Stimulated activated CD8-positive, alpha-beta memory T cell treated with anti-CD3 and anti-CD28 coated beads, Interleukin-15, amount 100 ng/mL, for 24 hours (primary cell): Measurements from ENCODE around the gene P4HB.

Source experiments
- DNase-seq: peaks from one replicate; pipeline ENCODE4 v3.0.0-alpha.2; 2020; ENCODE audit warnings: low read depth

Gene P4HB

DNA sequence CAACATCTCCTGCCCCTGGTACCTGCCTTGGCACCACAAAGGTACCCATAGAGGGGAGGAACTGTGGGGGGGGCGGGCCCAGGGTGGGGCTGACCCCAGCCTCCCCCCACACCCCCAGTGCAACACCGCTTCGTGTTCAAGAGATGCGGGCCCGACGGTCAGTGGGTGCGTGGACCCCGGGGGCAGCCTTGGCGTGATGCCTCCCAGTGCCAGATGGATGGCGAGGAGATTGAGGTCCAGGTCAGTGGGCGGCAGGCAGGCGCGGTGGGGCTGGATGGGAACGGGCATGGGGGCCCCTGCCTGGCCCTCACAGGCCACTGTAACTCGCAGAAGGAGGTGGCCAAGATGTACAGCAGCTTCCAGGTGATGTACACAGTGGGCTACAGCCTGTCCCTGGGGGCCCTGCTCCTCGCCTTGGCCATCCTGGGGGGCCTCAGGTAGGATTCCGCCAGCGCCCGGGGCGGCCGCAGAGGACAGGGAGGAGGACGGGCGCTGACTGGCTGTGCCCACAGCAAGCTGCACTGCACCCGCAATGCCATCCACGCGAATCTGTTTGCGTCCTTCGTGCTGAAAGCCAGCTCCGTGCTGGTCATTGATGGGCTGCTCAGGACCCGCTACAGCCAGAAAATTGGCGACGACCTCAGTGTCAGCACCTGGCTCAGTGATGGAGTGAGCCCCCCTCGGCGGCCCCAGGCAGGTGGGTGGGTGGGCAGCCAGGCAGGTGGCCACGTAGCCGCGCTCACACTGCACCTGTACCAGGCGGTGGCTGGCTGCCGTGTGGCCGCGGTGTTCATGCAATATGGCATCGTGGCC lies 49.2 kb downstream of the P4HB start:
- no peak for DNase-seq

- no peak for DNase-seq
Observed at GRCh38 chr17:81810476-81810875, 49.9 kb downstream of the P4HB start.

- DNase-seq: no peak
Observed at GRCh38 chr17:81809556-81809998, 50.8 kb downstream of the P4HB start.

- DNase-seq: no peak
Observed at GRCh38 chr17:81808778-81809555, 51.4 kb downstream of the P4HB start.

- DNase-seq: no peak
Observed at GRCh38 chr17:81807839-81808238, 52.5 kb downstream of the P4HB start.

DNA sequence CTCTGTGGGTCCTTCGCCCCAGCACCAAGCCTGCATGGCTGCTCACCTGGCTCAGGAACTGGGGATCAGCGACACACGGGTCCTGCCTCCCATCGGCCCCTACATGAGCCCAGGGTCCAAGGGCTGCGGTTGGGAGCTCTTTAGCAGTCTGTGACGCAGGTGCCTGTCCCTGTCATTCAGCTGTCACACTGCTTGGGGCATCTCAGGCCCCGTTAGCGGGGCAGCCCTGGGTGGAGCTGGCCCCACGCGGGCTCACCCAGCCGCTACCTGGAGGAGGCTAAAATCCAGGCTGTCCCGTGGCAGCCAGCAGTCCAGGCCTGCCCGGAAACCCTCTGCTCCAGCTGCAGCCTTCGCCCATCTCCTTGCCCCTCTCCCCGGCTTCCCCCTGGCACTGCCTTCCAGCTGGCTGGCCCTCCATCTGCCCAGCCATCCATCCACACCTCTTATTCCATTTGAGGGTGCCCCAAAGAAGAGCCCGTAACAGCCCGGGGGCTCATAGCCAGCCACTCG lies 53.1 kb downstream of the P4HB start:
- DNase-seq: no peak

DNA sequence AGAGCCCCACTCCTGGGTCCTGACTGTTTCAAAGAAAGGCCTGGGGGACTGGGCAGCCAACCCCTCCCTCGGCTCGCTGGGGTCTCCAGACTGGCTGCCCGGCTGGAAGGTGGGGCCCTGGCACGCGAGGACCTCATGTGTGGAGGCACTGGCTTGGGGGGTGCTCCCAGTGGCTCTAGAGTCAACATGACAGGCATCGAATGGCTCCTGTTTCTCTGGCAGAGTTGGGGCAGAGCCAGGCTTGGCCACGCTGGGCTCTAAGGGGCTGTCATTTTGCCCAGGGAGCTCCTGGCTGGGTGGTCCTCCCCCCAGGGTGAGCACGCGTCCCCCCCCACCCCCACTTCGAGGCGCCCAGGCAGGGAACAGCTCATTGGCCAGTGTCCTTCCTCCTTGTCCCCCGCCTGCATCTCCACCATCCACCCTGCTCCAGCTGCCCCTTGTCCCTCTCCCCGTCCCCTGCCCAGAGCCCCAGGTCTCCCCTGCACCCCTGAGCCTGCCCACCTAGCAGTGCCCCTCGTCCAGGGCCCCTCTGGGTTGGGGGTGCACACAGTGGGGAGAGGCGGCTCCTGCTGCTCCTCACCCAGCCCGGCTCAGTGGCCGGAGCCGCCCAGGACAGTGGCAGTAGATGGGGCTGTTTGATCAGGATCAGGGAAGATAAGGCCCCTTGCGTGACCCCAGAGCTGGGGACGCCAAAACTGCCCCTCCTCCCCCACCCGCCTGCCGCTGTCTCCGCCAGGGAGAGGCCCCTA lies 53.7 kb downstream of the P4HB start:
- DNase-seq: no peak

DNA sequence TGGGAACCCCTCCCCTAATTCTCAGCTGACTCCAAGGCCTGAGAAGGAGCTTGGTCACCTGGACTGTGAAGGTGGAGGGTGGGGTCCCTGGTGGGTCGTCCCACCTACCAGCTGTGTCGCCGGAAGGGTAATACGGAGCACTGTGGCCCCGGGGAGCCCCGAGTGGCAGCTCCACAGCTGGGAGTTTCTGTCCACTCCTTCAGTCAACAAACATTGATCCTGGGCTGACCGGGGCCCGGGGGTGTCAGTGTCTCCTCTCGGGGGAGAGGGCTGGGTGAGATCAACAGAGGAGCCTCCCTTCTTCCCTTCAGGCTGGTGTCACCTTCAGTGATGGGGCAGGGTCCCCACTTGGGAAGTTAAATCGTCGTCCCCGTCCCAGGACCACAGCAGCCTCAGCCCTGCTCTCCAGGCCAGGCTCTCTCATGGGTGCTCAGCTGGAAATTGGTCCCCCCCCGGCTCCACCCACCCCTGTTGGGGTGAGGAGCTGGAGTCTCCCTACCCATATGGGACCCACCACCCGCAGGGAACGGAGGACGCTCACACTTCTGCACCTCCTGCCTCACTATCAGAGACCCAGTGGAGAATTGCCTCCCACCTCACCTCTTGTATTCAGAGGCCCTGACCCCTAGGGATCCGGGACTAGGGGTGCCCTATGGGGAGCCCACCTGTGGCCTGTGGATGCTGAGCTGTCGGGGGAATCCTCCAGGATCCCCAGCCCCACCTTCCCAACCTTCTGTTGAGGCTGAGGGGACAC lies 54.5 kb downstream of the P4HB start:
- DNase-seq: no peak

DNA sequence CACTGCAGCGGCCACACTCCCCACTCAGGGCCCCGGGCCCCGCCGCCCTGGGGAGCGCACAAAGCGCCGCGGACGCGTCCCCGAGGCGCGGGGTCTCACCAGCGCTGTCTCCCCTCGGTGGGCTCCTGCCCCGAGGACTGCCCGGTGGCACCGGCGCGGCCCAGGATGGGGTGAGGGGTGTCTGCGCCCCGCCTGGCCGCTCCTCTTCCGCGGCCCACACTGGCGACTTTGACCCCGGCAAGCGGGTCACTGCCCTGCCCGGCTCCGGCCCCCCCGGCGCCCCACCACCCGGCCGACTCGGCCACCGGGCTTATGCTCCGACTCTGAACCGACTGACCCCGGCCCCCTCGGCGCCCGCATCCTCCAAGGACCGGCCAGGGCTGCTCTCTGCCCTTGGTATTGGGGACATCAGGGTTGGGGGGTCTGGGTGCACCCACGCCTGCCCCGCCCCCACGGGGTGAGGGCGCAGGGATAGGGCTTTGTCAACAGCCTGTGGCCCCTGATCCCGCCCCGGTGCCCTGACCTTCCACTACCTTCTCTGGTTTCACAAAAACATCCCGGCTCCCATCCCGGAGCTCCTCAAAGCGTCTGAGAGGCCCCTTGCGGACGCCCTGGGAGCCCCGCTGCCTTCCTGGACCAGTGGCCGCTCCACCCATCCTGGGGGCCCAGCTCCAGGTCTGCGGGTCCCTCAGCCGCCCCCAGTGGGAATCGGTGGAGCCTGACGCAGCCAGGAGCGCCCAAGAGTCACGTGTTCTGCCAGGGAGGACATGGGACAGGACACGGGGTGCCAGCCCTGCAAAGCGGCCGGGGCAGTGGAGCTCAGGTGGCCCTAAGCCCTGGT lies 55.6 kb downstream of the P4HB start:
- no peak for DNase-seq

DNA sequence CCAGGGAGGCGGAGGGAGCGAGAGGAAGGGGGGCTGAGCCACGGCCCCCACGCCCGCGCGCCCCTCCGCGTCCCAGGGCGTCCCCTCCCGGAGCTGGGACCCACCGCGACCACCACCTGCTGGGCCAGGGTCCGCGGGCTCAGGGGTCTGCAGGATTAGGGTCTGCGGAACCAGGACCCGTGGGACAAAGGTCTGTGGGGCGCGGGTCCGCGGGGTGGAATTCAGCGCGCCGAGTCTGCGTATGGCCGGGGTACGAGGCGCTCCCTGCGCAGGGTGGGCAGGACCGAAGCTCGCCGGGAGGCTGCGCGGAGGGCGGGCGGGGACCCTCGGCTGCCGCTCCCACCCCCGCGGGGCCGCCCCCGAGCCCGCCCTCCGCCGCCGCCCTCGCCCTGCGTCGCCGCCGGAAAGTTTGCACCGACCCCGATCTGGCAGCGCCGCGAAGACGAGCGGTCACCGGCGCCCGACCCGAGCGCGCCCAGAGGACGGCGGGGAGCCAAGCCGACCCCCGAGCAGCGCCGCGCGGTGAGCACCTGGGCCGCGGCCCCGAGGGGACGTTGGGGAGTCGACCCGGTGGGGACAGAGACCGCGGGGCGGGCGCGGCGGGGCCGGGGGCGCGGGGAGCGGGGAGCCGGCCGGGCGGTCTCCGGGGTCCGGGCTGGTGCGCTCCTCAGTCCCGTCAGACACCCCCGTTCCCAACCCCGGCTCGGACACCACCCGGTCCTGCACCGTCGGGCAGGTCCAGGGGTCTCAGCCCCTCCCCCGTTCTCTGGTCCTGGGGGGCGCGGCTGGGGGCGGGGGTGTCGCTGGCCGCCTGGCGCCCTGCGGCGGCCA lies 56.4 kb downstream of the P4HB start, which contains the start of gene GCGR:
GCGR (plus strand) TSS at position 423 of the 831 bp plus-strand sequence. CDS start 4,869 bp downstream, outside the sequence.
- no peak for DNase-seq

DNA sequence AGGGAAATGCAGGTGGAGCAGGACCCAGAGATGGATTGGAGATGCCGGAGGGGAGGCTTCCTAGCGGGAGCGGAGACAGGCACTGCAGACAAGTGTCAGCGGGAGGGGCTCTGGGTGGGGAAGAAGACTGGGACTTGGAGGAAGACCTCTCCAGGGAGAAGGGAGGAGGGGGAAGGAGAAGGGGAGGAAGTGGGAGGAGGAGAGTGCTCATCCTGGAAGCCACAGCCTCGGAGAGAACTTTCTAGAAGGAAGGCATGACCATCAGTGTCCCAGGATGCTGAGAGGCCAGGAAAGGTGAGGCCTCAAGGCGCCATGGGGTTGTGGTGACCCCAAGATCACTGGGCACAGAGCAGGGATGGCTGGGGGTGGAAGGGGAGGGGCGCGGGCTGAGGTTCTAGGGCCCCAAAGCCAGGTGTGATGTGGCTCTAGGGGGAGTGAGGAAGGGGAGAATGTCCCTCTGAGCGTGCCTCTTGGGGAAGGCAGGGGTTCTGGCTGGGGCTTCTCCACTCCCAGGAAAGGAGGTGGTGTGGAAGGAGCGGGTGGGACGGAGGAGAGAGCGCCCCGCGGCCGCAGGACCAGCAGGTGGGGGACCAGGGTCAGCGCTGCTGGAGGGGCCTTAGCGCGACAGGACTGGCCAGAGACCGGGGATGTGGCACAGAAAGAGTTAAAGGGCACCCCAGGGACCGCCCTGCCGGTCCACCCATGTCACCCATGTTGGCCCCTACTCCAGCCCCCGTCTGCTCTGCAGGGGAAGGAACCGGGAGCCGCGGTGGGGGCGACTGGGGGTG lies 57.3 kb downstream of the P4HB start:
- no peak for DNase-seq

- no peak for DNase-seq
Observed at GRCh38 chr17:81802048-81802758, 58.1 kb downstream of the P4HB start.

GRCh38 chr17:81801327-81801726 lies 59.0 kb downstream of the P4HB start:
- DNase-seq: no peak

DNA sequence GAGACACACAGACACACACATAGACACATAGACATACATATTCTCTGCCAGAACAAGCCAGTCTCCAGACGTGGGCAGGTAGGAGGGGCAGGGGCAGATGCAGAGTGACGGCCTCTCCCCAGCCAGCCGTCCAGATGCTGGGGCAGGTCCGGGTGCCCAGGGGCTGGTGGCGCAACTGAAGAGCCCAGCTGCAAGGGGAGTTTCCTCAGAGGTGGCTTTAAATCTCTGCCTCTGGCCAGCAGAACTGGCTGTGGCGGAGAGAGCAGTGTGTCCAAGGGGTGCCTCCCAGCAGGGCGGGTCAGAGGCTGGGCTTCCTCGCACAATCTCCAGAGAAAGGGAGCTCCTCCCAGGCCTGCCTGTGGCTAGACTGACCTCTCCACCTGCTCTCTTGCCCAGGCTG lies 65.8 kb downstream of the P4HB start:
- no peak for DNase-seq

- no peak for DNase-seq
Observed at GRCh38 chr17:81794074-81794476, 66.3 kb downstream of the P4HB start.
